ENCODE results near the gene CDK5R2. TPM values are rescaled to one million over a fixed set of nuclear protein-coding genes. Genes with fewer than 3 reads are reported as not detected.

Gene CDK5R2
- total and polyA plus RNA-seq, 2 of the 13 experiments (the other 11 are each of a cell fraction or from before 2014, with no cell fraction given): not detected

DNA sequence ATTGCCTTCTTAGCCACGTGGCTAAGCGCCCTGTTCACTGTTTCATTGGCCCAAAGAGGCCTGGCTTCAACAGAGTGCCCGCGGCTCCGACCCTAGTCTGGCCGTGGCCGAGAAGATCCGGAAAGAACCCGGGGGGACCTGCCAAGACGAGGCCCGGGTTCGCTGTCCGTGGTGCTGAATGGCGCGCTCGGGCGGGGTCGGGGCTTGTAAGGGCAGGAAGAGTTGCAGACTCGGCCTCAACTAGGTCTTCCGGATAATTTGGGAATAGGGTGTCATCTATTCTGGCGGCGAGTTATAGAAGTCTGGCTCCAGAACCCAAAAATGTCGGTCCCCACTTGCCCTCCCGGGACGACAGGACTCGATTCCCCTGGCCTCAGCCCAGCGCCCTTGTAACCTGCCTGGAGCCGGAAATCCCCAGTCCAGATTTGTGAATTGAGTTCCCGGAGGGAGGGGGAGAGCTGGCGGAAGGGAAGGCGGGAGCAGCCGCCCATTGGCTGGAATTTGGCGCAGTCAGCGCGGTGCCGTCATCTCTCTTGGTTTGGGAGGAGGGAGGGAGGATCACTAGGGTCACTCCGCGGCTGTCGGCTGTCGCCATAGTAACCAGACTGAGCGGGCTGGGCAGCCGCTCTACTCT is 3.5 kb downstream of the CDK5R2 start (continued):
- TF ChIP-seq SMARCE1 (IDR thresholded peaks at IDR 0.05; ENCODE audit: borderline replicate concordance) (no peak), MED8 (CRISPR knock-in tag; IDR thresholded peaks at IDR 0.05; ENCODE audit: insufficient replicate concordance) (no peak), CBFB (CRISPR knock-in tag; IDR thresholded peaks at IDR 0.05) (no peak), ZNF10 (CRISPR knock-in tag; IDR thresholded peaks at IDR 0.05; ENCODE audit: borderline replicate concordance, low read depth) (no peak), ZNF773 (CRISPR knock-in tag; IDR thresholded peaks at IDR 0.05; ENCODE audit: borderline replicate concordance) (peak; percentile 80; the same call in 1 of the 2 replicates), SRY (CRISPR knock-in tag; IDR thresholded peaks at IDR 0.05) (peak; percentile 99), WIZ (CRISPR knock-in tag; IDR thresholded peaks at IDR 0.05) (peak; percentile 97; the same call in 1 of the 2 replicates), ZNF225 (CRISPR knock-in tag; IDR thresholded peaks at IDR 0.05) (peak; percentile 48; the same call in 1 of the 2 replicates), TRIM24 (CRISPR knock-in tag; IDR thresholded peaks at IDR 0.05) (no peak), TBX2 (CRISPR knock-in tag; IDR thresholded peaks at IDR 0.05; ENCODE audit: borderline replicate concordance) (peak; percentile 88), ZNF331 (CRISPR knock-in tag; IDR thresholded peaks at IDR 0.05) (peak; percentile 92), ZNF790 (CRISPR knock-in tag; IDR thresholded peaks at IDR 0.05; ENCODE audit: borderline replicate concordance) (peak; percentile 92), KDM5A (IDR thresholded peaks at IDR 0.05; ENCODE audit: borderline replicate concordance, low read length) (no peak), RBFOX2 (IDR thresholded peaks at IDR 0.05; ENCODE audit: low read depth, low read length) (no peak)
- TF ChIP-seq, protein P1, sequence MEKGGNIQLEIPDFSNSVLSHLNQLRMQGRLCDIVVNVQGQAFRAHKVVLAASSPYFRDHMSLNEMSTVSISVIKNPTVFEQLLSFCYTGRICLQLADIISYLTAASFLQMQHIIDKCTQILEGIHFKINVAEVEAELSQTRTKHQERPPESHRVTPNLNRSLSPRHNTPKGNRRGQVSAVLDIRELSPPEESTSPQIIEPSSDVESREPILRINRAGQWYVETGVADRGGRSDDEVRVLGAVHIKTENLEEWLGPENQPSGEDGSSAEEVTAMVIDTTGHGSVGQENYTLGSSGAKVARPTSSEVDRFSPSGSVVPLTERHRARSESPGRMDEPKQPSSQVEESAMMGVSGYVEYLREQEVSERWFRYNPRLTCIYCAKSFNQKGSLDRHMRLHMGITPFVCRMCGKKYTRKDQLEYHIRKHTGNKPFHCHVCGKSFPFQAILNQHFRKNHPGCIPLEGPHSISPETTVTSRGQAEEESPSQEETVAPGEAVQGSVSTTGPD (CRISPR knock-in tag; IDR thresholded peaks at IDR 0.05): peak; percentile 70
- TF ChIP-seq, protein P2, sequence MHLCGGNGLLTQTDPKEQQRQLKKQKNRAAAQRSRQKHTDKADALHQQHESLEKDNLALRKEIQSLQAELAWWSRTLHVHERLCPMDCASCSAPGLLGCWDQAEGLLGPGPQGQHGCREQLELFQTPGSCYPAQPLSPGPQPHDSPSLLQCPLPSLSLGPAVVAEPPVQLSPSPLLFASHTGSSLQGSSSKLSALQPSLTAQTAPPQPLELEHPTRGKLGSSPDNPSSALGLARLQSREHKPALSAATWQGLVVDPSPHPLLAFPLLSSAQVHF (CRISPR knock-in tag; IDR thresholded peaks at IDR 0.05): peak; percentile 87; the same call in 1 of the 2 replicates
- TF ChIP-seq, protein P3, sequence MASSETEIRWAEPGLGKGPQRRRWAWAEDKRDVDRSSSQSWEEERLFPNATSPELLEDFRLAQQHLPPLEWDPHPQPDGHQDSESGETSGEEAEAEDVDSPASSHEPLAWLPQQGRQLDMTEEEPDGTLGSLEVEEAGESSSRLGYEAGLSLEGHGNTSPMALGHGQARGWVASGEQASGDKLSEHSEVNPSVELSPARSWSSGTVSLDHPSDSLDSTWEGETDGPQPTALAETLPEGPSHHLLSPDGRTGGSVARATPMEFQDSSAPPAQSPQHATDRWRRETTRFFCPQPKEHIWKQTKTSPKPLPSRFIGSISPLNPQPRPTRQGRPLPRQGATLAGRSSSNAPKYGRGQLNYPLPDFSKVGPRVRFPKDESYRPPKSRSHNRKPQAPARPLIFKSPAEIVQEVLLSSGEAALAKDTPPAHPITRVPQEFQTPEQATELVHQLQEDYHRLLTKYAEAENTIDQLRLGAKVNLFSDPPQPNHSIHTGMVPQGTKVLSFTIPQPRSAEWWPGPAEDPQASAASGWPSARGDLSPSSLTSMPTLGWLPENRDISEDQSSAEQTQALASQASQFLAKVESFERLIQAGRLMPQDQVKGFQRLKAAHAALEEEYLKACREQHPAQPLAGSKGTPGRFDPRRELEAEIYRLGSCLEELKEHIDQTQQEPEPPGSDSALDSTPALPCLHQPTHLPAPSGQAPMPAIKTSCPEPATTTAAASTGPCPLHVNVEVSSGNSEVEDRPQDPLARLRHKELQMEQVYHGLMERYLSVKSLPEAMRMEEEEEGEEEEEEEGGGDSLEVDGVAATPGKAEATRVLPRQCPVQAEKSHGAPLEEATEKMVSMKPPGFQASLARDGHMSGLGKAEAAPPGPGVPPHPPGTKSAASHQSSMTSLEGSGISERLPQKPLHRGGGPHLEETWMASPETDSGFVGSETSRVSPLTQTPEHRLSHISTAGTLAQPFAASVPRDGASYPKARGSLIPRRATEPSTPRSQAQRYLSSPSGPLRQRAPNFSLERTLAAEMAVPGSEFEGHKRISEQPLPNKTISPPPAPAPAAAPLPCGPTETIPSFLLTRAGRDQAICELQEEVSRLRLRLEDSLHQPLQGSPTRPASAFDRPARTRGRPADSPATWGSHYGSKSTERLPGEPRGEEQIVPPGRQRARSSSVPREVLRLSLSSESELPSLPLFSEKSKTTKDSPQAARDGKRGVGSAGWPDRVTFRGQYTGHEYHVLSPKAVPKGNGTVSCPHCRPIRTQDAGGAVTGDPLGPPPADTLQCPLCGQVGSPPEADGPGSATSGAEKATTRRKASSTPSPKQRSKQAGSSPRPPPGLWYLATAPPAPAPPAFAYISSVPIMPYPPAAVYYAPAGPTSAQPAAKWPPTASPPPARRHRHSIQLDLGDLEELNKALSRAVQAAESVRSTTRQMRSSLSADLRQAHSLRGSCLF (CRISPR knock-in tag; IDR thresholded peaks at IDR 0.05; ENCODE audit: borderline replicate concordance): peak; percentile 87; the same call in 1 of the 2 replicates
- TF ChIP-seq, protein P4, sequence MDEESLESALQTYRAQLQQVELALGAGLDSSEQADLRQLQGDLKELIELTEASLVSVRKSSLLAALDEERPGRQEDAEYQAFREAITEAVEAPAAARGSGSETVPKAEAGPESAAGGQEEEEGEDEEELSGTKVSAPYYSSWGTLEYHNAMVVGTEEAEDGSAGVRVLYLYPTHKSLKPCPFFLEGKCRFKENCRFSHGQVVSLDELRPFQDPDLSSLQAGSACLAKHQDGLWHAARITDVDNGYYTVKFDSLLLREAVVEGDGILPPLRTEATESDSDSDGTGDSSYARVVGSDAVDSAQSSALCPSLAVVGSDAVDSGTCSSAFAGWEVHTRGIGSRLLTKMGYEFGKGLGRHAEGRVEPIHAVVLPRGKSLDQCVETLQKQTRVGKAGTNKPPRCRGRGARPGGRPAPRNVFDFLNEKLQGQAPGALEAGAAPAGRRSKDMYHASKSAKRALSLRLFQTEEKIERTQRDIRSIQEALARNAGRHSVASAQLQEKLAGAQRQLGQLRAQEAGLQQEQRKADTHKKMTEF (CRISPR knock-in tag; IDR thresholded peaks at IDR 0.05): peak; percentile 54; the same call in 1 of the 2 replicates
